ENCODE data around the gene BEND4. TPM values are rescaled to one million over a fixed set of nuclear protein-coding genes. Genes with fewer than 3 reads are reported as not detected.

The BEND4 gene
- total RNA-seq, 4 donors from 2014 or later, result 0.27 to 2.6 (median 1.2) TPM

GRCh38 chr4:42078184-42078801, 74.2 kb downstream of the BEND4 start:
- H3K27me3 ChIP-seq, result no peaks in the 10 kb centered on the region
- H3K4me1 ChIP-seq, result no peaks in the 10 kb centered on the region
- no peak overlapping the region for H3K27ac ChIP-seq
- no peak for DNase-seq
- H3K36me3 ChIP-seq, result peaks cover 0 to 18% (median 6%) of the 10 kb centered on the region in 4 donors
- TF ChIP-seq POLR2A (IDR thresholded peaks at IDR 0.05) (no peak), POLR2AphosphoS5 (IDR thresholded peaks at IDR 0.05) (no peak), EP300 (IDR thresholded peaks at IDR 0.05; ENCODE audit: low read depth) (no peak)
- TF ChIP-seq, protein P1, sequence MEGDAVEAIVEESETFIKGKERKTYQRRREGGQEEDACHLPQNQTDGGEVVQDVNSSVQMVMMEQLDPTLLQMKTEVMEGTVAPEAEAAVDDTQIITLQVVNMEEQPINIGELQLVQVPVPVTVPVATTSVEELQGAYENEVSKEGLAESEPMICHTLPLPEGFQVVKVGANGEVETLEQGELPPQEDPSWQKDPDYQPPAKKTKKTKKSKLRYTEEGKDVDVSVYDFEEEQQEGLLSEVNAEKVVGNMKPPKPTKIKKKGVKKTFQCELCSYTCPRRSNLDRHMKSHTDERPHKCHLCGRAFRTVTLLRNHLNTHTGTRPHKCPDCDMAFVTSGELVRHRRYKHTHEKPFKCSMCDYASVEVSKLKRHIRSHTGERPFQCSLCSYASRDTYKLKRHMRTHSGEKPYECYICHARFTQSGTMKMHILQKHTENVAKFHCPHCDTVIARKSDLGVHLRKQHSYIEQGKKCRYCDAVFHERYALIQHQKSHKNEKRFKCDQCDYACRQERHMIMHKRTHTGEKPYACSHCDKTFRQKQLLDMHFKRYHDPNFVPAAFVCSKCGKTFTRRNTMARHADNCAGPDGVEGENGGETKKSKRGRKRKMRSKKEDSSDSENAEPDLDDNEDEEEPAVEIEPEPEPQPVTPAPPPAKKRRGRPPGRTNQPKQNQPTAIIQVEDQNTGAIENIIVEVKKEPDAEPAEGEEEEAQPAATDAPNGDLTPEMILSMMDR (IDR thresholded peaks at IDR 0.05), result no peak
- in situ Hi-C loops (cut with MboI; ENCODE audit: low pct_ligation_motif_present in 1 of 4, low pct_unique_long_range_greater_than_20kb in 1 of 4, low sequenced_read_pairs in 3 of 4), result no loop called here
- no peaks in the 10 kb centered on the region for H3K9me3 ChIP-seq
- intact Hi-C loops (cut with DNase I; ENCODE audit: low total_unique reads), result no loop called here
- no peak overlapping the region for H3K4me3 ChIP-seq

- WGBS, 2 donors (ENCODE audit: low coverage in 1 of 2), result 96 to 100% methylated on average over 1 of the region's 1 CpG
- H3K4me1 ChIP-seq, result no peaks in the 10 kb centered on the region
- no peak for TF ChIP-seq EP300 (IDR thresholded peaks at IDR 0.05; ENCODE audit: low read depth)
- no peak overlapping the region for H3K27ac ChIP-seq
- no peak overlapping the region for H3K4me3 ChIP-seq
- H3K9me3 ChIP-seq, result no peaks in the 10 kb centered on the region
- H3K36me3 ChIP-seq, result peaks cover 0 to 28% (median 6%) of the 10 kb centered on the region in 4 donors
- intact Hi-C loops (cut with DNase I; ENCODE audit: low total_unique reads) (no loop called here), in situ Hi-C loops (cut with MboI; ENCODE audit: low pct_ligation_motif_present in 1 of 4, low pct_unique_long_range_greater_than_20kb in 1 of 4, low sequenced_read_pairs in 3 of 4) (no loop called here)
- no peak for DNase-seq
- no peaks in the 10 kb centered on the region for H3K27me3 ChIP-seq
Observed at GRCh38 chr4:42074294-42074693, 78.2 kb downstream of the BEND4 start.

DNA sequence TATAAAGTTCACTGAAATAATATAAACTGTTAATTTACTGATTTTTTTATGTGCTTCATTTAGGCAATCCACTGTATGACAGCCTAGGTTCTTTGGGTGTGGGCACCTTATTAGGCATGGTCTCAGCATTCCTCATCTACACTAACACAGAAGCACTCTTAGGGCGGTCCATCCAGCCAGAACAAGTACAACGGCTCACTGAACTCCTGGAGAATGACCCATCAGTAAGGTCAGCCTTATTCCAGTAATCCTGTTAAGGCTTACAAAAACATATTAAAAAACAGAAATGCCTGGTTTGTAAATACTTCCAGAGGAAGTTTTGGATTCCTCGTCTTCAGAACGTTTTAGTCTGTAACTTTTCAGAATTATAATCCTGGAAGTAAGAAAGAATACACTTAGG, 82.0 kb downstream of the BEND4 start:
- H3K27ac ChIP-seq, result no peak overlapping the region
- no peak overlapping the region for H3K4me3 ChIP-seq
- in situ Hi-C loops (cut with MboI; ENCODE audit: low pct_ligation_motif_present in 1 of 4, low pct_unique_long_range_greater_than_20kb in 1 of 4, low sequenced_read_pairs in 3 of 4) (no loop called here), intact Hi-C loops (cut with DNase I; ENCODE audit: low total_unique reads) (no loop called here)
- TF ChIP-seq, protein P1 (IDR thresholded peaks at IDR 0.05), result no peak
- TF ChIP-seq POLR2AphosphoS5 (IDR thresholded peaks at IDR 0.05) (no peak), EP300 (IDR thresholded peaks at IDR 0.05; ENCODE audit: low read depth) (no peak), POLR2A (IDR thresholded peaks at IDR 0.05) (no peak)
- H3K27me3 ChIP-seq, result no peaks in the 10 kb centered on the region
- 87 to 89% methylated on average over 2 to 4 of the region's 4 CpGs for WGBS, 2 donors (ENCODE audit: low coverage in 1 of 2)
- DNase-seq, result no peak
- no peaks in the 10 kb centered on the region for H3K9me3 ChIP-seq
- H3K4me1 ChIP-seq, result no peaks in the 10 kb centered on the region
- peaks cover 0 to 26% (median 0%) of the 10 kb centered on the region in 4 donors for H3K36me3 ChIP-seq

GRCh38 chr4:42067264-42067663, 85.2 kb downstream of the BEND4 start:
- WGBS, 2 donors (ENCODE audit: low coverage in 1 of 2), result 48 to 50% methylated on average over 2 of the region's 2 CpGs
- H3K27me3 ChIP-seq, result no peaks in the 10 kb centered on the region
- intact Hi-C loops (cut with DNase I; ENCODE audit: low total_unique reads) (no loop called here), in situ Hi-C loops (cut with MboI; ENCODE audit: low pct_ligation_motif_present in 1 of 4, low pct_unique_long_range_greater_than_20kb in 1 of 4, low sequenced_read_pairs in 3 of 4) (no loop called here)
- H3K36me3 ChIP-seq, result peaks cover 0 to 44% (median 12%) of the 10 kb centered on the region in 4 donors
- H3K9me3 ChIP-seq, result no peaks in the 10 kb centered on the region
- H3K4me3 ChIP-seq, result no peak overlapping the region
- DNase-seq, result no peak
- H3K4me1 ChIP-seq, result no peaks in the 10 kb centered on the region
- no peak overlapping the region for H3K27ac ChIP-seq
- TF ChIP-seq POLR2AphosphoS5 (IDR thresholded peaks at IDR 0.05), result no peak
- TF ChIP-seq, protein P1 (IDR thresholded peaks at IDR 0.05), result no peak
- TF ChIP-seq EP300 (IDR thresholded peaks at IDR 0.05; ENCODE audit: low read depth), result no peak
- no peak for TF ChIP-seq POLR2A (IDR thresholded peaks at IDR 0.05)

DNA sequence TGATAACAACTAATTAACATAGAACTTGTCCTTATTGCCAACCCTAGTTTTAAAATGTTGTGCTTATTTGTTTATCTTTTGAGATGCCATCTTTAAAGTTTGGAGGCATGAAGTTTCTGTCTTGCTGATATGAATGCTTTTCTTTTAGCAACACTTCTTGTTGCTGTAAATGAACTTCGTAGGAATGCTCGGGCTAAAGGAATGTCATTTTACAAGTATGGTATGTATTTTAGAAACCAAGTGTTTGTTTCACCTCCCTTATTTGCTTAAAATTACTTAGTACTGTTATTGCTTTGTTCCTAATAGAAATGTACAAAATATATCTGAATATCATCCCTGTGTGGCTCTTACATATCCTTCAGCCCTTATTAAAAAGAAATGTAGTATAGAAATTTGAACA, 86.1 kb downstream of the BEND4 start:
- DNase-seq, result no peak
- WGBS, 2 donors (ENCODE audit: low coverage in 1 of 2), result 89 to 100% methylated on average over 1 to 2 of the region's 2 CpGs
- intact Hi-C loops (cut with DNase I; ENCODE audit: low total_unique reads), result no loop called here
- peaks cover 0 to 39% (median 12%) of the 10 kb centered on the region in 4 donors for H3K36me3 ChIP-seq
- H3K4me1 ChIP-seq, result no peaks in the 10 kb centered on the region
- TF ChIP-seq POLR2A (IDR thresholded peaks at IDR 0.05), result no peak
- TF ChIP-seq EP300 (IDR thresholded peaks at IDR 0.05; ENCODE audit: low read depth), result no peak
- TF ChIP-seq POLR2AphosphoS5 (IDR thresholded peaks at IDR 0.05), result no peak
- TF ChIP-seq, protein P1 (IDR thresholded peaks at IDR 0.05), result no peak
- no peak overlapping the region for H3K4me3 ChIP-seq
- in situ Hi-C loops (cut with MboI; ENCODE audit: low pct_ligation_motif_present in 1 of 4, low pct_unique_long_range_greater_than_20kb in 1 of 4, low sequenced_read_pairs in 3 of 4), result no loop called here
- no peak overlapping the region for H3K27ac ChIP-seq
- no peaks in the 10 kb centered on the region for H3K27me3 ChIP-seq
- H3K9me3 ChIP-seq, result no peaks in the 10 kb centered on the region

Measured in transverse colon (tissue), 4 donors.